Epithelial cell of esophagus (primary cell): ENCODE data around the gene MED10.

Source experiments
- DNase-seq: peaks from one replicate; pipeline ENCODE4 v3.0.0; 2010; ENCODE audit warnings: low read depth
- H3K4me3 ChIP-seq: 2 replicates; pipeline ENCODE4 v1.5.1; 2011; ENCODE audit warnings: mild to moderate bottlenecking, low read length, control low read depth
- TF ChIP-seq, protein P1 (sequence below): IDR thresholded peaks from 2 replicates; pipeline ENCODE4 v1.5.1; 2011; ENCODE audit warnings: low read depth, mild to moderate bottlenecking, low read length, control low read depth, inconsistent platforms; ENCODE audit not compliant: insufficient read depth; ENCODE audit errors: missing control alignments

Gene MED10

GRCh38 chr5:6394429-6395101 lies 16.2 kb upstream of the MED10 start:
- TF ChIP-seq, protein P1, sequence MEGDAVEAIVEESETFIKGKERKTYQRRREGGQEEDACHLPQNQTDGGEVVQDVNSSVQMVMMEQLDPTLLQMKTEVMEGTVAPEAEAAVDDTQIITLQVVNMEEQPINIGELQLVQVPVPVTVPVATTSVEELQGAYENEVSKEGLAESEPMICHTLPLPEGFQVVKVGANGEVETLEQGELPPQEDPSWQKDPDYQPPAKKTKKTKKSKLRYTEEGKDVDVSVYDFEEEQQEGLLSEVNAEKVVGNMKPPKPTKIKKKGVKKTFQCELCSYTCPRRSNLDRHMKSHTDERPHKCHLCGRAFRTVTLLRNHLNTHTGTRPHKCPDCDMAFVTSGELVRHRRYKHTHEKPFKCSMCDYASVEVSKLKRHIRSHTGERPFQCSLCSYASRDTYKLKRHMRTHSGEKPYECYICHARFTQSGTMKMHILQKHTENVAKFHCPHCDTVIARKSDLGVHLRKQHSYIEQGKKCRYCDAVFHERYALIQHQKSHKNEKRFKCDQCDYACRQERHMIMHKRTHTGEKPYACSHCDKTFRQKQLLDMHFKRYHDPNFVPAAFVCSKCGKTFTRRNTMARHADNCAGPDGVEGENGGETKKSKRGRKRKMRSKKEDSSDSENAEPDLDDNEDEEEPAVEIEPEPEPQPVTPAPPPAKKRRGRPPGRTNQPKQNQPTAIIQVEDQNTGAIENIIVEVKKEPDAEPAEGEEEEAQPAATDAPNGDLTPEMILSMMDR = no peak
- H3K4me3 ChIP-seq = no peak overlapping the region
- no peak for DNase-seq

- DNase-seq = peak; percentile 13
- no peak overlapping the region for H3K4me3 ChIP-seq
- TF ChIP-seq, protein P1 = no peak
Observed at GRCh38 chr5:6393596-6394194, 15.3 kb upstream of the MED10 start.

DNA sequence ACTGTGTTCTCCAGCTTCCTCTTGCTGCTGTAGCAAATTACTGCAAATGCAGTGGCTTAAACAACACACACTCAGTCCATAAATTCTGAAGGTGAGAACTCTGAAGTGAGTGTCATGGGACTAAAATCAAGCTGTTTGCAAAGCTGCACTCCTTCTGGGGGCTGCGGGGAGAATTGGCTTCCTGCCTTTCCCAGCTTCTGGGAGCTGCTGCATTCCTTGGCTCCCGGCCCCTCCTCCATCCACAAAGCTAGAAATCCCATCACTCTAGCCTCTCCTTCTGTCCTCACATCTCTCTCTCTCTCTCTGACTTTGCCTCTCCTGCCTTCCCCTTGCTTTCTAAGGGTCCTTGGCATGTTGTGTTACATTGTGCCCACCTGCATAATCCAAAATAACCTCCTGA lies 14.2 kb upstream of the MED10 start:
- no peak overlapping the region for H3K4me3 ChIP-seq
- TF ChIP-seq, protein P1 = no peak
- no peak for DNase-seq

- no peak for DNase-seq
- no peak overlapping the region for H3K4me3 ChIP-seq
- TF ChIP-seq, protein P1 = no peak
Observed at GRCh38 chr5:6391151-6391550, 12.8 kb upstream of the MED10 start.

DNA sequence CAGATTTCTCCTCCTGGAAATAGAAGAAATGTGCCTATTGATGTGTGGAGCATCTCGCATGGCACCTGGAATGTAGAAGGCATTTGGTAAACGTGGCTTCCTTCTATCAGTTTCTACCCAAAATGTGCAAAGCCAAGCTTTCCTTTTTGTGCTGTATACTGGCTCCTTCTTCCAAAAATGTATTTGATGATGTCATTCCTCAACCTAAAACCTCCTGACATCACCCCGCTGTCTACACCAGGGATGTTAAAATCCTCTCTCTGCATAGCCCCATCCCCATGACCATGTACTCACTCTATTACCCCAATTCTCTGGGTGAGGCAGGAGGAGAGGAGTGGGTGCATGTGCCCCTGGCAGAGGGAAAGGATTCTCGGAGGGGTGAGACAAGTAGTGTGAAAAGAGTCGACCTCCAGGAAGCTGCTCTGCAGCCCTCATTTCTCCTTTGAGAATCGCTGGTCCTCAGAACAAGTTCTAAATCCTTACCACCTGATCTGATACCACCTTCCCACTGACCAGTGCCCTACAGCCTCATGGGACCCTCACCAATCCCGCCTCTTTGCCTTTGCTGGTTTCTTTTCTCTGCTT lies 11.7 kb upstream of the MED10 start:
- H3K4me3 ChIP-seq = no peak overlapping the region
- TF ChIP-seq, protein P1 = no peak
- DNase-seq = no peak

DNA sequence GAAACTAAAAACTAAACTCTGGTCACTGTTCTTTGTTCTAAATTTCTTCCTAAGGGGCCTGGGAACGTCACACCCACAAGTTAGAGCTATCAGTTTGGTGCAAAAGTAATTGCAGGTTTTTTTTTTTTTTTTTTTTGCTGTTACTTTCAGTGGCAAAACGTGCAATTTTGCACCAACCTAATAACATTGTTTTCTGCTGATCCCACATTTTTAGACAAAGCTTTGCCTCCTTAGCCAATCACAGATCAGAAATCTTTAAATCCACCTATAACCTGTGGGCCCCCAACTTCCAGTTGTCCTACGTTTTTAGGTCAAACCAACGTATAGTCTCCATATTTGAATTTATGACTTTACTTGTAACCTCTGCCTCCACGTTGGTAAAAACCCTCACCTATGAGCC lies 11.1 kb upstream of the MED10 start:
- DNase-seq = no peak
- H3K4me3 ChIP-seq = no peak overlapping the region
- TF ChIP-seq, protein P1 = no peak

DNA sequence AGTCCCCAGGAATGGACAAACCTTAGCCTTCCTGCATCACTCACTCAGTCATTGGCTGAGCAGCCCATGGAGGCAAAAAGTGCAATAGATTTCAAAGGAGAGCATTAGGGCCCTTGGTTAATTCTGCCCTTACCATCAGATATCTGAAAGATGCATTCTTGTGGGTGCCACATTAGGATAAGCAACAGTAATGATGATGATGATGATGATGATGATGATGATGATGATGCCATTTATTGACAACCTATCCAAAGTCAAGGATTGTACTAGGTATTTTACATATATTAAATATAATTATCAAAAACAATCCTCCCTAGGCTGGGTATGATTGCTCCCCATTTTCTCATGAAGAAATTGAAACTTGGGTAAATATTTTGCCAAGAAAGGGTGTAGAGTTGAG lies 9.6 kb upstream of the MED10 start:
- H3K4me3 ChIP-seq = no peak overlapping the region
- no peak for DNase-seq
- TF ChIP-seq, protein P1 = no peak
